GM19193 (cell line): ENCODE measurements around the gene MLH3.

ENCODE experiments used
- POLR2A ChIP-seq: IDR thresholded peaks from 4 replicates; pipeline ENCODE4 v1.6.1; 2011; ENCODE audit not compliant: insufficient read depth, insufficient read length; ENCODE audit errors: extremely low read depth

Gene MLH3

DNA sequence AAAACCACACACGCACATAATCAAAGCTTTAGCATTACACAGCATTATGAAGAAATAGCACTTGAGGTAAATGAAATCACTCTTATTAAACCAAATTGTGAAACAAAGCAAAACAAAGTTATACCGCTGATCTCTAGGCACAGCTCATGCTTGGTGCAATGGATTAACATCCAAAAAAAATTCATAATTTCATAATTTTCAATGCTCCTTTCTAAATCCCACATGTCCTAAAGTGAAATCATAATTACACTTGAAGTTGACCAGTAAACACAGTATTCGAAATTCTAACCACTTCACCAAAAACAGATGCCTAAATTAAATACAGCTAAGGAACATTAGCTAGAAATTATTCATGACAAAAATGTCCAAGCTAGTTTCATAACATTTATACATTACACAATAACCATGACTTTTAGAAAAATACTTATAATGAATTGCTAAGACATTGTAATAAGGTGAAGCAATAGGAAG lies 1.5 kb downstream of the MLH3 start:
- no peak for TF ChIP-seq POLR2A

DNA sequence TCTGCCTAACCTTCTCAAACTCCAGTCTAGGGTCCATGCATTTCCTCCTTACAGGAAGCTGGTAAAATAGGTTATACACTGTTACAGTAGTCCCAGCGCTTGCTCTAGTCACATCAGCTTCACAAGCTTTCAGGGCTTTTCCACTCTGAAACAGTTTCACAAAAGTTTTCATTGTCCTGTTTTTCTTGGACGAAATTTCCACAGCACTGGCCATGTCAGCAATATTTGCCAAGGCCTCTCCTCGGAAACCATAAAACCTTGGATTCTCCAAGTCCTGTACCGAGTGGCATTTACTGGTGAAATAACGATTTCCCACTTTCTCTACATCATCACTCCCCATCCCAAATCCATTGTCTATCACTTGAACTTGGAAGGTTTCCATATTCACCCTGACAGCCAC lies 2.1 kb downstream of the MLH3 start:
- TF ChIP-seq POLR2A = no peak

DNA sequence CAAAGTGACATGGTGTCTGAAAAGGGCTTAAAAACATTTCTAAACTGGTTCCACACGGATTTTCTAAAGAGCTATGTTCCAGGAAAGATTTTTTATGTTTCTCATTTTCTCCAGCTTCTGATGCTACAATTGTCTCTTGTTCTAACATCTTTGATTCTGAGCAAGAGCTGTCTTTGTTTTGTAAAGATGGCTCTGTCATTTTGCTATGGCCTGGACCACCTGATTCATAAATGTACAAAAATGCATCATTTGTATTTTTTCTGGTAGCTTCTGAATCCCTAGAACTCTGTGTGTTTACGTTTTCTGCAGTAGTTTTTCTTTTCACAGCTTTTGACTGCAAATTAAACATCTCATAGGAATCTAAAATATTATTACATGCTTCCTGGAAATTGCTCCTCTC lies 3.2 kb downstream of the MLH3 start:
- no peak for TF ChIP-seq POLR2A

DNA sequence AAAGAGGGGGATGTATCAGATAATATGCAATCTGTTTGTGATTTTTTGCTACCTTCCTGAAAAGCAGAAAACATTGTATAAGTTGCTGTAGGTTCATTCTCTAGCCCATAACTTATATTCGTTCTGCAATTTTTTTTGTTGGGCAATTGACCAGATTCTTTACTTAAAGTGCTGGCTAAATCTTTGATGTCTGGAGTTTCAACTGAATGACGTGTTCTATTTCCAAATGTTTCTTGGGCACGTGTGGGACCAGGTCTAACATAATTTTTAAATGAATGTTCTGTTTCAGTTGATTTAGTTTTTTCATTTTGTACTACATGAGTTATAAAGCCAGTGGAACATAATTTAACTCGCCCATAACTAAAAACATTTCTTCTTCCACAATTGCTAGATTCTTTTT lies 3.8 kb downstream of the MLH3 start:
- no peak for TF ChIP-seq POLR2A

DNA sequence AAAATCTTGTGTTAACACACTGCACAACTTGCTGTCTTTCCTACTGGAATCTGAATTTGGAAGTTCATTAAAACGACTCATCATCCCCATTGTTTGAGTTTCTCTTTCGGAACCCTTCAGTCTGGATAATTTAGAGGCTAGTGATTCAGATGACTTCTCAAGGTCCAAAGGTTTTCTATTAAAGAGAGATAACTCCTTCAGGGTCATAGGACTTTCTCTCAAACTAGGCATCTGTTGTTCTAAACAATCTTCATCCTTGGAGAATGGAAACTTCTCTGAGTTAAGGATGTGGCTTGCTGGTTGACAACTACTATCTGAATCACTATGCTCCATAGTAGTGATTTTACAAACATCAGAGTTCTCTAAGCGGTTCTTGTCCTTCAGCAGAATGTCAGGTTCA lies 4.4 kb downstream of the MLH3 start:
- no peak for TF ChIP-seq POLR2A

DNA sequence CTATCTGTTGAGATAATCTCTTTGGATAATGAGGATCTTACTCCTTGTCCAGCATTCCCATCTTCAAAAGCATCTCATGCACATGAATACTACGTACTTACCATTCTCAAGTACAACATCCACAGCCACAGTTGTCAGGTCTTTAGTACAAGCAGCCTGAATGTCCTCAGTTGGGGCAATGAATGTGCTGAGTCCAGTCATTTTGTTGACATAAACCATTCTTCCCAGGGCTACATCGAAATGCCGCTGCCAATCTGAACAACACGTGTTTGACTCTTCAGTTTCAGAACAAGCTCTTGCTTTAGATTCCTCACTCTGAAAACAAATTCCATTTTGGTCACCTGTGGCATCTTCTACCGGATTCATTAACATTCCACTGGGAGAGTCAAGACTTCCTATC lies 5.0 kb downstream of the MLH3 start:
- no peak for TF ChIP-seq POLR2A

DNA sequence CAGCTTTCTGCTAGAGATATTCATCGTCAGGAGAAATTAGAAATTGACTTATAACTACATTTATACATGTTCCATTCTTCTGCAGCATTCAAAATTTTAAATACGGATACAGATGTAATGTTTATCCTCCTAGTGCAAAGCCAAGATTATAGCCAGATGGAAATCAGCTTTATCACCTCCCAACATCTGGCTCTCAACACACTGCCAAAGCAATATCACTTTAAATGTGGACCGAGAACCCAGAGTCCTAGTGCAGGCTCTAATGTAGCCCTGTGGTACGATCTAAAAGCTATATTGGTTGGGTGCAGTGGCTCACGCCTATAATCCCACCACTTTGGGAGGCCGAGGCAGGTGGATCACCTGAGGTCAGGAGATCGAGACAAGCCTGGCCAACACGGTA lies 6.5 kb downstream of the MLH3 start:
- TF ChIP-seq POLR2A = no peak

GRCh38 chr14:75044322-75044721 lies 6.9 kb downstream of the MLH3 start:
- no peak for TF ChIP-seq POLR2A

DNA sequence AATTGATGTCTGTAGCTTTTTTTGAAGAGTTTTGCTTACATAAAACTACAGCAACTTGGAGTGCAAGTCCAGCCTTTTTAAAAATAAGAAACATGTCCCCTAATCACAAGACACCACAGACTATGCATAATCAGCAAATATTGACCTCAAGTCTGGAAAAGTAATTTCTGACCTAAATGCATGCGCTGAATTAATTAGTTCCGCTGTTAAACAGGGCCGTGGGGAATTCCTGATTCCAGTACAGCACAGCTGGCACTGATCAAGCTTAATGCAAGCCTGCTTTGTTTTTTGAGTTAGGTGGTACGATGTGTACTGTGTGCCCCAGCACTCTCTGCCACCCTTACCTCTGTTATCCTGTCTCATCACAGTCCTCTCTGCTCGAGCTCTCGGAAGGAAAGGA lies 9.2 kb downstream of the MLH3 start:
- no peak for TF ChIP-seq POLR2A

DNA sequence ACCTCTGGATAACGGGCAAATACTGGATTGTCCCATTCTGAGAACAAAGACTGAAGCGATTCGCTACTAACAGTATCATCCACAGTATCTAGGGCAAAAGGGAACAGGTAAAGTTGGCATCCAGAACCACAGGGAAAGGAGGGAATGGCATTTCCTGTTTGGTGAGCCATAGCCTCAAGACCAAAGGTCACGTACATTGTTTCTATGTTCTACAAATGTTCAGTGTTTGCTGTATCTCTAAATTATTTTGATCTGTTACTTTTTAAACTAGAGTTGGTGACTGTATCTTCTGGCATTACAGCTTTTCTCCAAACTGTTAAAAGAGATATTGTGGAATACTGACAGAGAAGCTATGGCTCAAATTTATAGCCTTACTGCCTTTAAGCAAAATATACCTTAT lies 9.7 kb downstream of the MLH3 start:
- TF ChIP-seq POLR2A = no peak

- TF ChIP-seq POLR2A = no peak
Measured at GRCh38 chr14:75040959-75041358, 10.3 kb downstream of the MLH3 start.

- TF ChIP-seq POLR2A = no peak
Measured at GRCh38 chr14:75040507-75040906, 10.8 kb downstream of the MLH3 start.

- TF ChIP-seq POLR2A = no peak
Measured at GRCh38 chr14:75032939-75033338, 18.3 kb downstream of the MLH3 start.

GRCh38 chr14:75030147-75030546 lies 21.1 kb downstream of the MLH3 start:
- no peak for TF ChIP-seq POLR2A

- no peak for TF ChIP-seq POLR2A
Measured at GRCh38 chr14:75025876-75026275, 25.4 kb downstream of the MLH3 start.

- no peak for TF ChIP-seq POLR2A
Measured at GRCh38 chr14:75025082-75025481, 26.2 kb downstream of the MLH3 start.

DNA sequence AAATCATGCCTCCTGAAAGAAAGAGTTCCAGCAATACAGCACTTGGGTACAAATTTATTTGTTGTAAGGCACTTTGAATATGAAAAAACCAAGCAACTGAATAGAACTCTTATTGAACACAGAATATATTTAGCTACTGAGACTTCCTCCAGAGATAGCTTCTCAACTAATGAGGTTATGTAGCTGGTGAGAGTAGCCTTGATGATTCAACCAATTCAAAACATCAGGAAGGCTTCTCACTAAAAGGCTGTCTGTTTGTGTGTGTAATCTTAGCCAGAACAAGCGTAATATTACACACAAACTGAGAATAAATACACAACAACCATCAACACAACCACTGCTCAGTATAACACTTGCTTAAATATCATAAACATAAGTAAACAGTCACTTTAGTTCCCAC lies 28.2 kb downstream of the MLH3 start:
- TF ChIP-seq POLR2A = no peak
